Caco-2 (cell line): ENCODE measurements around the gene ISLR. TPM values are rescaled to one million over a fixed set of nuclear protein-coding genes. Genes with fewer than 3 reads are reported as not detected.

Source experiments
- BruUV-seq: library from RNA; stranded (reverse); fragments of 400-500 nt; replicated peaks from 2 replicates; lab custom pipeline; 2021; lab: Mats Ljungman, UMichigan
- CTCF ChIA-PET: fragments of 300-600 bp; sonication (Branson Sonifier 250); formaldehyde crosslinking; loops from one replicate; lab custom pipeline; 2022; ENCODE audit warnings: antibody characterized with exemption; lab: Charles Lee
- POLR2A ChIA-PET: fragments of 300-600 bp; sonication (Branson Sonifier 250); formaldehyde crosslinking; loops from one replicate; lab custom pipeline; 2022; ENCODE audit warnings: antibody characterized with exemption; lab: Charles Lee
- DNase-seq, 2 experiments: peaks; one replicate each; pipeline versions ENCODE4 v3.0.0 to v3.0.0-alpha.2; 2020 to 2022
- H3K27me3 ChIP-seq: replicated peaks from 2 replicates; pipeline ENCODE4 v1.6.0; 2011; ENCODE audit warnings: low read length; ENCODE audit not compliant: control insufficient read depth, insufficient read depth
- H3K36me3 ChIP-seq: 2 replicates; pipeline ENCODE4 v1.5.1; 2011; ENCODE audit warnings: low read length; ENCODE audit not compliant: control insufficient read depth, insufficient read depth
- H3K4me1 ChIP-seq: fragments of 250-450 bp; sonication (Bioruptor Pico); 2 replicates; pipeline ENCODE4 v1.5.1; 2020; ENCODE audit warnings: mild to moderate bottlenecking
- H3K4me3 ChIP-seq: 2 replicates; pipeline ENCODE4 v1.5.1; 2011; ENCODE audit warnings: low read depth, mild to moderate bottlenecking, control low read depth, low read length
- H3K9me3 ChIP-seq: fragments of 250-450 bp; sonication (Bioruptor Pico); 2 replicates; pipeline ENCODE4 v1.5.1; 2020; ENCODE audit warnings: mild to moderate bottlenecking, moderate library complexity
- H3K27ac Mint-ChIP-seq: one replicate; pipeline ENCODE4 v1.8.0; 2022; ENCODE audit warnings: mixed read lengths; ENCODE audit not compliant: unreplicated experiment
- H3K27me3 Mint-ChIP-seq: one replicate; pipeline ENCODE4 v1.8.0; 2022; ENCODE audit warnings: mixed read lengths; ENCODE audit not compliant: insufficient read depth, unreplicated experiment
- H3K36me3 Mint-ChIP-seq: one replicate; pipeline ENCODE4 v1.8.0; 2022; ENCODE audit warnings: mild to moderate bottlenecking, mixed read lengths; ENCODE audit not compliant: insufficient read depth, unreplicated experiment
- H3K4me1 Mint-ChIP-seq: one replicate; pipeline ENCODE4 v1.8.0; 2022; ENCODE audit warnings: low read depth, mixed read lengths; ENCODE audit not compliant: unreplicated experiment
- H3K4me3 Mint-ChIP-seq: one replicate; pipeline ENCODE4 v1.8.0; 2022; ENCODE audit warnings: mild to moderate bottlenecking, moderate library complexity, mixed read lengths; ENCODE audit not compliant: unreplicated experiment
- H3K9me3 Mint-ChIP-seq: one replicate; pipeline ENCODE4 v1.8.0; 2022; ENCODE audit warnings: mixed read lengths; ENCODE audit not compliant: unreplicated experiment
- intact Hi-C: fragments of 100-400 bp; cut with micrococcal nuclease; formaldehyde crosslinking; loops from one replicate; pipeline ENCODE4 v1.10.0; 2022; ENCODE audit not compliant: unreplicated experiment
- total RNA-seq: library from RNA; stranded (reverse); gene quantifications from 2 replicates; pipeline ENCODE4 v1.2.3, GENCODE V29; 2022
- TF ChIP-seq, protein P1 (sequence below), 2 experiments: fragments of 200-600 bp in 1 of 2; IDR thresholded peaks; 1 replicate in 1 of 2; 2 replicates in 1 of 2; pipeline versions ENCODE4 v1.5.1 to v1.8.0; 2011 to 2022; ENCODE audit warnings: antibody characterized with exemption in 1 of 2, control low read depth in 1 of 2, inconsistent platforms in 1 of 2, low read depth in 1 of 2, low read length in 1 of 2, mild to moderate bottlenecking in 1 of 2, moderate library complexity in 1 of 2; ENCODE audit not compliant: insufficient read depth in 1 of 2, severe bottlenecking in 1 of 2, unreplicated experiment in 1 of 2

Gene ISLR
- total RNA-seq, 1 experiment from 2014 or later, result not detected

DNA sequence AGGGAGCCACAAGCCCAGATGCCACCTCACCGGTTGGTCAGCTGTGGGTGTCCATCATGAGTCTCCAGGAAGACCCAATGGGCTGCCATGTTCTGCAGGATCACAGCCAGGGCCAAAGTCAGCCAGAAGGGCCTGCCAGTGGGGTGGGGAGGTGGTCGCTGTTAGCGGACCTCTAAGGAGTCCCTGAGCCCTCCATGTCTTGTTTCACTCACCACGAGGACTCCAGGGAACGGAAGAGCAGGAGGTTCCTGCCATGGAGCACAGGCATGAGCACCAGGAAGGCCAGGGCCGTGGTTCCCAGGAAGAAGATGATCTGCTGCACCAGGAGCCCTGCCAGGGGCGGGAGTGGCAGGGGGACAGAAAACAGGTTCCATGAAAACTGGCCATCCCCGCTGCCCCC, 8.6 kb downstream of the ISLR start:
- no peaks in the 10 kb centered on the region for H3K9me3 ChIP-seq
- no peak overlapping the region for H3K4me3 Mint-ChIP-seq
- TF ChIP-seq, protein P1, sequence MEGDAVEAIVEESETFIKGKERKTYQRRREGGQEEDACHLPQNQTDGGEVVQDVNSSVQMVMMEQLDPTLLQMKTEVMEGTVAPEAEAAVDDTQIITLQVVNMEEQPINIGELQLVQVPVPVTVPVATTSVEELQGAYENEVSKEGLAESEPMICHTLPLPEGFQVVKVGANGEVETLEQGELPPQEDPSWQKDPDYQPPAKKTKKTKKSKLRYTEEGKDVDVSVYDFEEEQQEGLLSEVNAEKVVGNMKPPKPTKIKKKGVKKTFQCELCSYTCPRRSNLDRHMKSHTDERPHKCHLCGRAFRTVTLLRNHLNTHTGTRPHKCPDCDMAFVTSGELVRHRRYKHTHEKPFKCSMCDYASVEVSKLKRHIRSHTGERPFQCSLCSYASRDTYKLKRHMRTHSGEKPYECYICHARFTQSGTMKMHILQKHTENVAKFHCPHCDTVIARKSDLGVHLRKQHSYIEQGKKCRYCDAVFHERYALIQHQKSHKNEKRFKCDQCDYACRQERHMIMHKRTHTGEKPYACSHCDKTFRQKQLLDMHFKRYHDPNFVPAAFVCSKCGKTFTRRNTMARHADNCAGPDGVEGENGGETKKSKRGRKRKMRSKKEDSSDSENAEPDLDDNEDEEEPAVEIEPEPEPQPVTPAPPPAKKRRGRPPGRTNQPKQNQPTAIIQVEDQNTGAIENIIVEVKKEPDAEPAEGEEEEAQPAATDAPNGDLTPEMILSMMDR (IDR thresholded peaks at IDR 0.05; ENCODE audit: insufficient read depth in 1 of 2, low read depth in 1 of 2, low read length in 1 of 2, severe bottlenecking in 1 of 2, unreplicated experiment in 1 of 2), result no peak
- BruUV-seq, result no TSS peak
- no peaks in the 10 kb centered on the region for H3K9me3 Mint-ChIP-seq
- no peak overlapping the region for H3K4me3 ChIP-seq
- no peaks in the 10 kb centered on the region for H3K4me1 Mint-ChIP-seq
- H3K4me1 ChIP-seq, result no peaks in the 10 kb centered on the region
- CTCF ChIA-PET, result no interaction called here
- no peaks in the 10 kb centered on the region for H3K36me3 ChIP-seq
- POLR2A ChIA-PET, result no interaction called here
- no peaks in the 10 kb centered on the region; the same call in 1 of the 2 replicates for H3K27me3 ChIP-seq
- intact Hi-C loops, result no loop called here
- H3K27ac Mint-ChIP-seq, result no peak overlapping the region
- H3K27me3 Mint-ChIP-seq, result peaks cover 16% of the 10 kb centered on the region
- DNase-seq, result no peak
- H3K36me3 Mint-ChIP-seq, result peaks cover 5% of the 10 kb centered on the region

DNA sequence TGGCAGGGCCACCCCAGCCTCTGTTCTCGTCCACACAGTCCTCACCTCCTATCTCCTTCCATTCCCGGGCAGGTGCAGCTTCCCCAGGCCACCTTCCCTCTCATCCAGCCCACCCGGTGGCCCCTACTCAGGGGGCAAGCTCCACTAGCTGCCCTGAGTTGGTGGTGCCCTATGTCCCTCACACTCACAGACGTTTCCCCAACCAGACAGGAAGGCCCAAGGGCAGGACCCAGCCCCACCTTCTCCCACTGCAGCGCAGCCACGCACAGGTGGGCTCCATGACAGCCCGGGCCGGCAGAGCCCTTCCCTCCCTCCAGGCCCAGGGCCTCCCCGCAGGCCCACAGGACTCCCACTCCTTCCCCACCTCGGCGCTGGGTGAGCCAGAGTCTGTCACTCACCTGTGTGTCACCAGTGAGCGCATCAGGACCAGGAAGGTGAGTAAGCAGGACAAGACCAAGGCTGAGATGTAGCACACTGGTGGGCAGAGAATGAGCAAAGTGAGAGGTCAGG, 11.1 kb downstream of the ISLR start:
- POLR2A ChIA-PET, result no interaction called here
- BruUV-seq, result no TSS peak
- no peaks in the 10 kb centered on the region for H3K9me3 ChIP-seq
- no peak overlapping the region for H3K4me3 ChIP-seq
- no peaks in the 10 kb centered on the region for H3K27me3 ChIP-seq
- no peak overlapping the region for H3K4me3 Mint-ChIP-seq
- intact Hi-C loops, result no loop called here
- TF ChIP-seq, protein P1 (IDR thresholded peaks at IDR 0.05; ENCODE audit: insufficient read depth in 1 of 2, low read depth in 1 of 2, low read length in 1 of 2, severe bottlenecking in 1 of 2, unreplicated experiment in 1 of 2), result no peak
- CTCF ChIA-PET, result no interaction called here
- H3K4me1 ChIP-seq, result no peaks in the 10 kb centered on the region
- DNase-seq, result no peak
- no peaks in the 10 kb centered on the region for H3K36me3 Mint-ChIP-seq
- H3K9me3 Mint-ChIP-seq, result no peaks in the 10 kb centered on the region
- H3K4me1 Mint-ChIP-seq, result no peaks in the 10 kb centered on the region
- H3K27me3 Mint-ChIP-seq, result peaks cover 13% of the 10 kb centered on the region
- H3K36me3 ChIP-seq, result no peaks in the 10 kb centered on the region
- H3K27ac Mint-ChIP-seq, result no peak overlapping the region

GRCh38 chr15:74185710-74186348, 12.3 kb downstream of the ISLR start:
- no TSS peak for BruUV-seq
- H3K27me3 ChIP-seq, result no peaks in the 10 kb centered on the region
- no peaks in the 10 kb centered on the region for H3K9me3 ChIP-seq
- H3K36me3 Mint-ChIP-seq, result no peaks in the 10 kb centered on the region
- TF ChIP-seq, protein P1 (IDR thresholded peaks at IDR 0.05; ENCODE audit: insufficient read depth in 1 of 2, low read depth in 1 of 2, low read length in 1 of 2, severe bottlenecking in 1 of 2, unreplicated experiment in 1 of 2), result no peak
- no peak overlapping the region for H3K27ac Mint-ChIP-seq
- ChIA-PET POLR2A (no interaction called here), CTCF (no interaction called here)
- H3K27me3 Mint-ChIP-seq, result peaks cover 13% of the 10 kb centered on the region
- no peaks in the 10 kb centered on the region for H3K9me3 Mint-ChIP-seq
- no peaks in the 10 kb centered on the region for H3K4me1 Mint-ChIP-seq
- no peak for DNase-seq
- intact Hi-C loops, result no loop called here
- no peak overlapping the region for H3K4me3 Mint-ChIP-seq
- H3K4me3 ChIP-seq, result no peak overlapping the region
- no peaks in the 10 kb centered on the region for H3K36me3 ChIP-seq
- peaks cover 10% of the 10 kb centered on the region; the same call in 1 of the 2 replicates for H3K4me1 ChIP-seq
